ENCODE results near the gene NFIB. TPM values are rescaled to one million over a fixed set of nuclear protein-coding genes. Genes with fewer than 3 reads are reported as not detected.

The NFIB gene
- total and polyA plus RNA-seq, 10 of the 15 experiments (the other 5 are each of a cell fraction or from before 2014, with no cell fraction given), result under 0.01 to 0.19 (median 0.05) TPM; not detected in 3

GRCh38 chr9:14062586-14063221 is 251.2 kb downstream of the NFIB start:
- POLR2A ChIA-PET, result no interaction called here
- Histone ChIP-seq H3K27me3 (replicated peaks in 1 of 2; ENCODE audit: control insufficient read depth in 2 of 2, insufficient read depth in 2 of 2, low read length in 1 of 2) (no peaks in the 10 kb centered on the region), H3K9ac (ENCODE audit: control insufficient read depth, insufficient read depth, low read length) (no peak overlapping the region), H3K27ac (ENCODE audit: control insufficient read depth, insufficient read depth) (no peak overlapping the region), H2AFZ (ENCODE audit: control insufficient read depth, low read depth, low read length) (no peak overlapping the region), H3K36me3 (ENCODE audit: control insufficient read depth in 2 of 2, insufficient read depth in 2 of 2, low read length in 1 of 2) (no peaks in the 10 kb centered on the region), H3K4me1 (ENCODE audit: control insufficient read depth, insufficient read depth, low read length) (no peaks in the 10 kb centered on the region), H3K79me2 (ENCODE audit: control insufficient read depth, insufficient read depth, low read length) (no peaks in the 10 kb centered on the region), H3K4me2 (ENCODE audit: control insufficient read depth, insufficient read depth) (no peak overlapping the region), H4K20me1 (ENCODE audit: control insufficient read depth, insufficient read depth) (no peaks in the 10 kb centered on the region), H3K9me3 (replicated peaks; ENCODE audit: control insufficient read depth, insufficient read depth, low read length) (no peaks in the 10 kb centered on the region), H3K4me3 (no peak overlapping the region)
- no TSS peak for BruUV-seq (replicated peaks)
- FAIRE-seq (no peak), ATAC-seq (no peak), DNase-seq (ENCODE audit: low read depth, low spot score) (no peak)
- WGBS (ENCODE audit: insufficient coverage, insufficient replicate concordance, low lambda C conversion rate, missing lambda C conversion rate), result 21% methylated on average over 9 of the region's 9 CpGs
- RAD21 ChIA-PET (ENCODE audit: unreplicated experiment), result no interaction called here
- SMC1A ChIA-PET (ENCODE audit: uncharacterized antibody, unreplicated experiment), result no interaction called here
- CTCF ChIA-PET, result no interaction called here
- intact Hi-C loops (cut with micrococcal nuclease; ENCODE audit: unreplicated experiment), result no loop called here
- in situ Hi-C loops (cut with MboI), result no loop called here
- TF ChIP-seq BCLAF1 (IDR thresholded peaks at IDR 0.05) (no peak), BMI1 (IDR thresholded peaks at IDR 0.05; ENCODE audit: borderline replicate concordance) (no peak), SUZ12 (IDR thresholded peaks at IDR 0.05; ENCODE audit: unreplicated experiment) (no peak), PBX3 (IDR thresholded peaks at IDR 0.05; ENCODE audit: insufficient replicate concordance, low read depth, low read length) (no peak), ZNF622 (IDR thresholded peaks at IDR 0.05) (no peak), CBX3 (IDR thresholded peaks at IDR 0.05; ENCODE audit: borderline replicate concordance, low read depth) (no peak), TCF7 (IDR thresholded peaks at IDR 0.05; ENCODE audit: borderline replicate concordance) (no peak), E4F1 (IDR thresholded peaks at IDR 0.05; ENCODE audit: borderline replicate concordance, partially characterized antibody) (no peak), LARP7 (IDR thresholded peaks at IDR 0.05) (no peak), ZBTB33 (IDR thresholded peaks at IDR 0.05) (no peak), SMAD1 (IDR thresholded peaks at IDR 0.05; ENCODE audit: low read depth, partially characterized antibody) (no peak), SREBF2 (IDR thresholded peaks at IDR 0.05; ENCODE audit: low read length) (no peak), MYB (IDR thresholded peaks at IDR 0.05; ENCODE audit: borderline replicate concordance, low read depth, low read length) (no peak), CHD4 (IDR thresholded peaks at IDR 0.05) (no peak)

Data from GM12878 (cell line).